Measurements from ENCODE around the gene SOX13. TPM values are rescaled to one million over a fixed set of nuclear protein-coding genes. Genes with fewer than 3 reads are reported as not detected.

The SOX13 gene
- total RNA-seq, 1 experiment from 2014 or later = 35.6 TPM

- peak overlapping the region; percentile 28; the same call in 1 of the 2 replicates for H3K9ac ChIP-seq (ENCODE audit: low read length)
- H2AFZ ChIP-seq (ENCODE audit: low read depth, low read length, poor library complexity, severe bottlenecking) = no peak overlapping the region
Measured at GRCh38 chr1:204128964-204129896, 56.3 kb downstream of the SOX13 start.

More at GRCh38 chr1:204128964-204129896, 56.3 kb downstream of the SOX13 start:
- no peak overlapping the region for H3K4me3 ChIP-seq (replicated peaks in 1 of 2; ENCODE audit: low read depth in 1 of 2, low read length in 2 of 2)
- no peak for DNase-seq (ENCODE audit: low read depth, low spot score)
- peaks cover 21 to 45% of the 10 kb centered on the region in 2 experiments for H3K4me1 ChIP-seq (ENCODE audit: control insufficient read depth in 1 of 2, insufficient read depth in 2 of 2, low read length in 2 of 2)
- no peaks in the 10 kb centered on the region for H3K9me2 ChIP-seq (ENCODE audit: insufficient read depth)
- no TSS peak for BruUV-seq (replicated peaks)
- ChIA-PET CTCF (interaction anchor here (0.7 to 7.6 kb wide), 28 partner anchors 8 to 275 kb away, joined by 3 to 246 read pairs (median 5); partner anchors contain the start of genes ETNK2, GOLT1A, SNRPE and SOX13), RAD21 (ENCODE audit: low non-redundant PET in 1 of 2, low total read pairs in 2 of 2, uncharacterized antibody in 2 of 2, unreplicated experiment in 2 of 2) (interaction anchor here (0.9 to 1.8 kb wide), 5 partner anchors 49 to 258 kb away, joined by 3 to 14 read pairs (median 5); no protein-coding TSS in a partner anchor), POLR2A (interaction anchor here (1.2 to 2.4 kb wide), 5 partner anchors 8 to 269 kb away, joined by 3 to 14 read pairs (median 5); partner anchors contain the start of gene SNRPE)
- H3K79me2 ChIP-seq (ENCODE audit: insufficient read depth, low read length) = no peaks in the 10 kb centered on the region
- H3K27ac ChIP-seq (ENCODE audit: low read depth, low read length) = no peak overlapping the region
- H3K4me2 ChIP-seq (ENCODE audit: low read length) = peak overlapping the region; percentile 63
- H3K27me3 ChIP-seq (ENCODE audit: insufficient read depth, low read length) = no peaks in the 10 kb centered on the region
- TF ChIP-seq CTCF (IDR thresholded peaks at IDR 0.05 in 2 of 3, conservative IDR thresholded peaks at IDR 0.05 in 1 of 3; ENCODE audit: borderline replicate concordance in 1 of 3, insufficient read depth in 1 of 3, low read depth in 2 of 3, low read length in 2 of 3) = peak; percentile 63 to 86 (median 81)
- peak; percentile 39; the same call in 1 of the 2 replicates for TF ChIP-seq POLR2AphosphoS5 (IDR thresholded peaks at IDR 0.05; ENCODE audit: low read depth, low read length)
- no peak for TF ChIP-seq ZFX (IDR thresholded peaks at IDR 0.05)
- peak; percentile 84 for TF ChIP-seq RAD21 (IDR thresholded peaks at IDR 0.05; ENCODE audit: low read depth)
- ATAC-seq = peak; percentile 85
- H3K9me3 ChIP-seq (ENCODE audit: control insufficient read depth in 1 of 2, insufficient read depth in 1 of 2, low read depth in 1 of 2, low read length in 2 of 2) = no peaks in the 10 kb centered on the region
- no peaks in the 10 kb centered on the region for H3K36me3 ChIP-seq (ENCODE audit: control insufficient read depth in 1 of 2, insufficient read depth in 2 of 2, low read length in 2 of 2)
- H4K20me1 ChIP-seq (ENCODE audit: insufficient read depth) = no peaks in the 10 kb centered on the region
- intact Hi-C loops (cut with micrococcal nuclease) = no loop called here
